Stomach smooth muscle (tissue), 2 donors: Measurements from ENCODE around the gene COL26A1.

Experiments
- H3K27ac ChIP-seq: one replicate; pipeline ENCODE4 v1.7.0; 2013; ENCODE audit warnings: mild to moderate bottlenecking, low read length, inconsistent platforms
- H3K27me3 ChIP-seq, 2 donors: one replicate each; pipeline ENCODE4 v1.7.0; 2013; ENCODE audit warnings: low read length in 2 of 2; ENCODE audit not compliant: insufficient read depth in 2 of 2, control insufficient read depth in 1 of 2
- H3K36me3 ChIP-seq, 2 donors: one replicate each; pipeline ENCODE4 v1.7.0; 2013; ENCODE audit warnings: low read length in 2 of 2; ENCODE audit not compliant: control insufficient read depth in 2 of 2, insufficient read depth in 2 of 2
- H3K4me1 ChIP-seq: one replicate; pipeline ENCODE4 v1.7.0; 2013; ENCODE audit warnings: low read length; ENCODE audit not compliant: control insufficient read depth, insufficient read depth
- H3K4me3 ChIP-seq, 2 donors: one replicate each; pipeline ENCODE4 v1.7.0; 2013; ENCODE audit warnings: low read length in 2 of 2
- H3K9ac ChIP-seq, 2 donors: one replicate each; pipeline ENCODE4 v1.7.0; 2013; ENCODE audit warnings: low read length in 2 of 2, mild to moderate bottlenecking in 1 of 2
- H3K9me3 ChIP-seq, 2 donors: one replicate each; pipeline ENCODE4 v1.7.0; 2013; ENCODE audit warnings: low read length in 2 of 2; ENCODE audit not compliant: control insufficient read depth in 2 of 2
- donor health status: healthy.
- donor health status: Pancreatic carcinoma.

The COL26A1 gene

DNA sequence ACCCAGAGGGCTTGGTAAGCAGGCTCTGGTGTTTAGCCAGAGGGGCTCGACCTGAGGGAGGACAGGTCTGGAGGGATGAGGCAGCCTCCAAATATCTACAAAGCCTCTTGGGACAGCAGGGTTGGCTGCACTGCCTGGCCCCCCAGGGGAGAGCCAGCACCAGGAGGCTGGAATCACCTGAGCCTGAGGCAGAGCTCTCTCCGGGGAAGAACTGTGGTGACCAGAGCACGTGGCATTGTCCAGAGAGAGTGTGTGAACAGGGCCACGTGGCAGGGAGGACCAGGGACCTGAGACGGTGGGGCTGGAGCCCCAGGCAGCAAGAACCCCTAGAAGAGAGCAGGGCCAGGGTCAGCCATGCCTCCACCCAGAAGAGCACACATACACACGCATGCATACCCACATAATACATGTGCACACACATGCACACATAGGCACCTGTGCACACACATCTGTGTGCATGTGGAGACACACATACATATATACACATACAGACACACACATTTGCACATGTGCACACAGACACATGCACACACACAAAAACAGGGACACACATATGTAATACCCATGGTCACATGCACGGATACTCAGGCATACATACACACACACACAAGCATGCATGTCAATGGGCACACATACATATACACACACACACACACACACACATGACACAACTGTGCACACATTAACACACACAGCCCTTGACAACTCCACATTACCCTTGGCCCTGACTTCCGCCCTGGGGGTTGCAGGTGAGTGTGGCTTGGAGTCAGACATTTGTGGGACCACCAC is 171.5 kb downstream of the COL26A1 start:
- no peak overlapping the region for H3K4me3 ChIP-seq
- H3K27ac ChIP-seq = no peak overlapping the region
- no peak overlapping the region for H3K9ac ChIP-seq
- peaks cover 0 to 5% of the 10 kb centered on the region in 2 donors for H3K27me3 ChIP-seq
- H3K36me3 ChIP-seq = no peaks in the 10 kb centered on the region
- no peaks in the 10 kb centered on the region for H3K9me3 ChIP-seq
- H3K4me1 ChIP-seq = peaks cover 2% of the 10 kb centered on the region

DNA sequence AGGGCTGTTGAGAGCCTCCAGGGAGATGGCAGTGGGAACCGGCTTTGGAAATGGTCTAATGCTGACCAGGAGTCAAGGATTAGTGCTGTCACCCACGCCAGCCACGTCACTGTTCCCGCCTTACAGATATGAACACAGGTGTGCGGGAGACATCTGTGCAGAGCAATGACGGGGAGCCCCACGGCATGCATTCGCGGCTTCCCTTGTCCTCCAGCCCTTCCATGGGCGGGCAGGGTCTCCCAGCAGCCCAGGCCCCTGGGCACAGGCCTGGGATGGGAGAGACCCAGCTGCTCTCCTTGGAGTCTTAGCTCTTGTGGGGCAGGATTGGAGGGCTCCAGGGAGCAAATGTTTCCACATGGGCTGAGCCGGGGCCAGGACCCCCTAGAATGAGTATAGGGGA is 172.2 kb downstream of the COL26A1 start:
- Histone ChIP-seq H3K4me1 (peaks cover 2% of the 10 kb centered on the region), H3K4me3 (no peak overlapping the region), H3K36me3 (no peaks in the 10 kb centered on the region), H3K27ac (no peak overlapping the region), H3K9ac (no peak overlapping the region), H3K9me3 (no peaks in the 10 kb centered on the region), H3K27me3 (peaks cover 0 to 3% of the 10 kb centered on the region in 2 donors)

DNA sequence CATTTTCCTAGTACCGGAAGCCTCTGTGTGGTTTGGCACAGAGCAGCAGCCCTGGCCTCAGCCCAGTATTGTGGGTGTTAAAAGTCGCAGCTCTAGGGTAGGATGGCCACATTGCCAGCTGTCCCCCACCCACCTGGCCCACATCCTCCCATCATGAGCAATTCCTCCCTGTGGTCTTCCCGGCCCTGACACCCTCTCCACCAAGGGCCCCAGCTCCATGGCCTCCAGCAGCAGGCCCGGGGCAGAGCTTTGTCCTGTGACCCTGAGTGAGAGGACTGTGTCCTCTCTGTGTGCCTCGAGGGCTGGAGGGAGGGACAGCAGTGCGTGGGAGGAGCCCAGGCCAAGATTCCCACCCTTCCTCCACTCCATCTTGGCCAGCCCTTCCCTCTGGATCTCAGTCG is 172.7 kb downstream of the COL26A1 start:
- Histone ChIP-seq H3K4me1 (peaks cover 2% of the 10 kb centered on the region), H3K9me3 (no peaks in the 10 kb centered on the region), H3K9ac (no peak overlapping the region), H3K27me3 (peaks cover 0 to 3% of the 10 kb centered on the region in 2 donors), H3K27ac (no peak overlapping the region), H3K36me3 (no peaks in the 10 kb centered on the region), H3K4me3 (no peak overlapping the region)

DNA sequence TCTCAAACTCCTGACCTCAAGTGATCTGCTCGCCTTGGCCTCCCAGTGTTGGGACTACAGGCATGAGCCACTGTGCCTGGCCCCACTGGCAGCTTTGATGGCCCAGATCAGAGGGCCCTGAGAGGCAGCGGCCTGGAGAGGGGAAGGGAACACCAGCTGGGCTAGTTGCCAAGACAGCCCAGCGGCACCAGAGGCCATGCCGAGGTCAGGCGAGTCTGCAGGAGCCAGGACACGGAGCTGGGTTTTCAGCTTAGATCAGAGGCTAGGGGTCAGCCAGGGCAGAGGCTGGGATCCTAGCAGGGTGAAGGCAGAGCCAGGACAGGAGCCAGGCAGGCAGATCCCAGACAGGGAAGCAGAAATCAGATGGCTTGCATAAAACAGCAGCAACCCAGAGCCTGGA is 173.6 kb downstream of the COL26A1 start:
- no peak overlapping the region for H3K27ac ChIP-seq

DNA sequence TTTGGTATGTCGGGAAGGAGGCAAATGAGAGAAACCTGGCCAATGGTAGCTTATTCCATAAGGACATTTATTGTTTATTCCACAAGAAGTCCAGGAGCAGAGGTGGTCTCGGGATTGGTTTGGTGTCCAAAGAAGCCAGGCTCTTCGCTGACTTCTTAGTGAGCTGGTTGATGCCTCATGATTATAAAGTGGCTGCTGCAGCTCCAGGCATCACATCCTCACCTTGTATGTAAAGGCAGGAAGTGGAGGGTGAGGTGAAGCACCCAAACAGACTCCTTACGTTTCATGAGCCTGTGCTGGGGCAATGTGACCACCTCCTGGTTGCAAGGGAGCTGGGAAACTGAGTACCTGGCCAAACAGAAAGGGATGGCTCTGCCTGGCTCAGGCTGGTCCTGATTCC is 174.0 kb downstream of the COL26A1 start:
- peaks cover 0 to 3% of the 10 kb centered on the region in 2 donors for H3K27me3 ChIP-seq
- no peaks in the 10 kb centered on the region for H3K9me3 ChIP-seq
- H3K36me3 ChIP-seq = no peaks in the 10 kb centered on the region
- H3K4me3 ChIP-seq = no peak overlapping the region
- H3K9ac ChIP-seq = no peak overlapping the region
- H3K4me1 ChIP-seq = peaks cover 2% of the 10 kb centered on the region
- no peak overlapping the region for H3K27ac ChIP-seq

More for the DNA sequence above, 173.6 kb downstream of the COL26A1 start:
- Histone ChIP-seq H3K9me3 (no peaks in the 10 kb centered on the region), H3K4me1 (peaks cover 2% of the 10 kb centered on the region), H3K27me3 (peaks cover 0 to 3% of the 10 kb centered on the region in 2 donors), H3K4me3 (no peak overlapping the region), H3K36me3 (no peaks in the 10 kb centered on the region), H3K9ac (no peak overlapping the region)

DNA sequence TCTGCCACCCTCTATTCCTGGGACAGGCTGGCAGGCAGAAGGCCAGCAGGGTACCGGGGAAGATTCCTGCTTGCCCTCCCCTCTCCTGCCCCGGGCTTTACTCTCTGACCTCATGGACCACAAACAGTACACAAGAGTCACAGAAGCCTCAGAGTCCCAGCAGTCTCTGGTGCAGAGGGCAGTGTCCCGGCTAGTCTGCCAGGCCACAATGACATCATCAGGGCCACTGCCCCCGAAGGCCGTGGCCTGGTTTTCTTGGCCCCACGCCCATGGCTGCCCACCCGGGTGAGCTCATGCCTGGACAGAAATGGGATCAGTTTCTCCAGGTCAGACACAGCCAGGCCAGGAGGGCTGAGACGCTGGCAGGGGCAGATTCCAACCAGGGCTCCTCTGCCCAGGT is 174.5 kb downstream of the COL26A1 start:
- H3K27ac ChIP-seq = no peak overlapping the region
- peaks cover 2% of the 10 kb centered on the region for H3K4me1 ChIP-seq
- H3K27me3 ChIP-seq = peaks cover under 1 to 3% of the 10 kb centered on the region in 2 donors
- no peaks in the 10 kb centered on the region for H3K36me3 ChIP-seq
- H3K9ac ChIP-seq = no peak overlapping the region
- no peak overlapping the region for H3K4me3 ChIP-seq
- H3K9me3 ChIP-seq = no peaks in the 10 kb centered on the region

DNA sequence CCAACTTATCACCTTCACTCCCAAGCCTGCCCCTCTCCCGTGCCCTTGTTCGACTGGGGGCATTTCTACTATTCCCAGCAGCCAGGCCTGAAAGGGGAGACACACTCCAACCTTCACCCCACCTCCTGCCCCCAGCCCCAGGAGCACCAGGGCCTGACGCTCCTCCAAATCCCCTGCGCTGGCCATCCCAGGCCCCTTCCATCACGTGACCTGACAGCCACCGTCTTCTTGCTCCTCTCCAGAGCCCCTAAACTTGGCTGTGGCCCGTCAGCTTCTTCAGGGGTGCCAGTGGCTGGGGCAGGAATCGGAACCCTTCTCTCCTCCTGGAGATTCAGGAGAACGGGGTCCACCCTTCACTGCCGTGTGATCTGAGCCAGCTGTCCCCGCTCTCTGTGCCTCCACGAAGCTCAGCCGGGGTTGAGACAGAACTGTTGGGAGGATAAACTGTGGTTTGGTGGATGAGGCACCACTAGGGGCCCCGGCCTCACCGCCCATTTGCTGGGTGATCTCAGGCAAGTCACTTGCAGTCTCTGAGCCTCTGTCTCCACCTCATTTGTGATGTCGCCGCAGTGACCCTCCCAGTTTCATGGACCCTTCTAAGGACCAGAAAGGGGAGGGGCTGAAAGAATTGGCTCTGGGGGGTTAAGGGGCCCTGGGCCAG is 175.4 kb downstream of the COL26A1 start:
- peaks cover 2% of the 10 kb centered on the region for H3K4me1 ChIP-seq
- peaks cover 3 to 4% of the 10 kb centered on the region in 2 donors for H3K27me3 ChIP-seq
- no peak overlapping the region for H3K4me3 ChIP-seq
- no peak overlapping the region for H3K9ac ChIP-seq
- H3K27ac ChIP-seq = no peak overlapping the region
- no peaks in the 10 kb centered on the region for H3K9me3 ChIP-seq
- no peaks in the 10 kb centered on the region for H3K36me3 ChIP-seq

DNA sequence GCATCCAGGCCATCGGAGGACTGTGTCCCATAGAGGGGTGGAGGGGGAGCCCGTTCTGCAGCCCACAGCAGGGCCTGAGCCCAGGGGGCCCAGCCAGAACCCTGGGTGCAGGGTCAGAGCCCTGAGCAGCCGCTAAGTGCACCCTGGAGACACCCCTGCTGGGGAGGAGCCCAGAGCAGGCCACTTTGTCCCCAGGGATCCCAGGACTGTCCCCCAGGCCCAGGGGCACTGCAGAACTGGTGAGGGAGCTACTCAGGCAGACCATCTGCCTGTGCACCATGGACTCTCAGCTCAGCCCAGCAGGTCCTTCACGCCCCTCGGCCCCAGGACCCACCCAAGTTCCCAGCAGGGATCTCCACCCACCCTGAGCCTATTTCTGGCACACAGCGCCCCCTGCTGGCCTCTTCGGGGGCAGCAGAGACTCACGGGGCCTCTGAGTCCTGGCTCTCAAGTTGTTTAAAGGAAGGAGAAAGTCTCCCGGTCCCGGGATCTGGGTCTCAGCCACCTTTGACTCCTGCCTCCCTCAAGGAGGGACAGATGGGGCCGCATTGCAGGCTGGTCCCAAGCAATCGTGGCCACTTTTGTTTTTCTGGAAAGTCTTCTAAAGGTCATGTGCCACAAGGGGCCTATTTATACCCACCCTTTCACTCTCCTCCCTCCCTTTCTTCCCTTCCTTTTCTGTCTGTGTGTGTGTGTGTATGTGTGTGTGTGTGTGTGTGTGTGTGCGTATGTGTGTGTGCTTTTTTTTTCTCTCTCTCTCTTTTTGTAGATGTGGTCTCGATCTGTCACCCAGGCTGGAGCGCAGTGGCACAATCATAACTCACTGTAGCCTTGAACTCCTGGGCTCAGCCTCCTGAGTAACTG is 176.2 kb downstream of the COL26A1 start:
- Histone ChIP-seq H3K36me3 (no peaks in the 10 kb centered on the region), H3K27ac (no peak overlapping the region), H3K9me3 (no peaks in the 10 kb centered on the region), H3K4me1 (peaks cover 2% of the 10 kb centered on the region), H3K27me3 (peaks cover 3 to 4% of the 10 kb centered on the region in 2 donors), H3K9ac (no peak overlapping the region), H3K4me3 (no peak overlapping the region)

DNA sequence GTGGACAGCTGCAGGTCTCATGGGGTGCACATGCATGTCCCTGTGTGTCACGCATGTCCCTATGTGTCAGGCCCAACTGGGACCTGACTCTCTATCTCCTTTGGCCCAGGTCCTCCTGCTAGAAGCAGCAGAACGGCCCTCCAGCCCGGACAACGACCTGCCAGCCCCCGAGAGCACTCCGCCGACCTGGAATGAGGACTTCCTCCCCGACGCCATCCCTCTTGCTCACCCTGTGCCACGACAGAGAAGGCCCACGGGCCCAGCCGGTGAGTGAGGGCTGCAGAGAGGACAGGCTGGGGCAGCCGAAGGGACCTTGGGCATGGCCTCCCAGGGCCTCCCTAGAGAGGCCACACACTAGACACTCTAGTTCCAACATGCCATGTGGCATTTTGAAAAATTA is 177.1 kb downstream of the COL26A1 start:
- H3K4me3 ChIP-seq = no peak overlapping the region
- no peak overlapping the region for H3K27ac ChIP-seq
- H3K27me3 ChIP-seq = peaks cover 3 to 4% of the 10 kb centered on the region in 2 donors
- H3K9me3 ChIP-seq = no peaks in the 10 kb centered on the region
- H3K36me3 ChIP-seq = no peaks in the 10 kb centered on the region
- H3K4me1 ChIP-seq = peaks cover 2% of the 10 kb centered on the region
- no peak overlapping the region for H3K9ac ChIP-seq

DNA sequence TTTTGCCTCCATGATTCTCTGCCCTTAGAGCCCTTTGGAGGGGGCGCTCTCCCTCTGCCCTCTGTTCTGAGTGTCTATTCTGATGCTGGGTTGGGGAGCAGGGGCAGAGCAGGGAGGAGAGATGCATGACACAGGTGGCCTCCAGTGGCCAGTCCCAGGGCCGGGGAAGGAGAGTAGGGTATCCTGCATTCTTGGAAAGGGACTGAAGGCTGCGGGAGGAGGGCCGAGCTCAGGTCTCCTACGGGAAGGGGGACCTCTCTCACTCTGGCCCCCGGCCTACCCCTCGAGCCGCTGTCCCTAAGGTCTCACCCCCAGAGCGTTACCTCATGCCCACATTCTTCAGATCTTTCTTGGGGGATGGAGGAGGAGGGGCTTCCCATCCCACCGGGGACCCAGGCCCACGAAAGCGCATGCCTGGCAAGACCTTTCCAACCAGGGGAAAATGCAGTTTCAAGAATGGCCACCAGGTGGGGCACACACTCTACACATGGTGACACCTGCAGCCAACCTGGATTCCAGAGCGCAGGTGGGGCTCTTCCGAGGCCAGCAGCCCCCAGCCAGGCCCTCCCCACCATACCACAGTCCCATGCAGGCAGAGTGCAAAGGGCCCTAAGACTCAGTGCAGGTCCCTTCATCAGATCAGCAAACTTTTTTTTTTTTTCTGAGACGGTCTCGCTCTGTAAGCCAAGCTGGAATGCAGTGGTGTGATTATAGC is 180.0 kb downstream of the COL26A1 start:
- Histone ChIP-seq H3K27ac (no peak overlapping the region), H3K4me3 (no peak overlapping the region), H3K4me1 (peaks cover 2% of the 10 kb centered on the region), H3K9ac (no peak overlapping the region), H3K36me3 (no peaks in the 10 kb centered on the region), H3K27me3 (peaks cover 0 to 4% of the 10 kb centered on the region in 2 donors), H3K9me3 (no peaks in the 10 kb centered on the region)
